Measurements from ENCODE around the gene YWHAH. TPM values are rescaled to one million over a fixed set of nuclear protein-coding genes. Genes with fewer than 3 reads are reported as not detected.

YWHAH gene
- total and polyA plus RNA-seq, 2 experiments from 2014 or later = 80.7 to 135 TPM

DNA sequence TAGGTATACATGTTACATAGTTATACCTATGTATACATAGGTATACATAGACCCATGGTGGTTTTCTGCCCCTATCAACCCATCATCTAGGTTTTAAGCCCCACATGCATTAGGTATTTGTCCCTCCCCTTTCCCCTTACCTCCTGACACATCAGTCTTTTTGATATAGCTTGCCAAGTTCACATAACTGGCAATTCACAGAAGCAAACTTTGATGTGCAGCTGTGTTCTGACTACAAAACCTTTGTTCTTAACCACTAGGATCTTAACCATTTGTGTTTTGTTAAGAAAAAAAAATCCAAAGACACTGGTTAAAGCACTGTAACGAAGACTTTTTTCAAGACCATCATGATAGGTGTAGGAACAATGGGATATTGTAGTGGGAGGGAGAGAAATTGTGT, 55.8 kb downstream of the YWHAH start:
- no peak overlapping the region for H3K4me3 ChIP-seq
- no peaks in the 10 kb centered on the region for H3K79me2 ChIP-seq
- H4K20me1 ChIP-seq (ENCODE audit: insufficient read depth, poor library complexity, severe bottlenecking) = no peaks in the 10 kb centered on the region
- no peaks in the 10 kb centered on the region for H3K9me3 ChIP-seq (ENCODE audit: low read depth)
- DNase-seq (ENCODE audit: low spot score) = no peak
- no peaks in the 10 kb centered on the region for H3K36me3 ChIP-seq (replicated peaks; ENCODE audit: insufficient read depth, low read depth)
- TF ChIP-seq EZH2 (IDR thresholded peaks at IDR 0.05; ENCODE audit: borderline replicate concordance) (no peak), EZH2phosphoT487 (IDR thresholded peaks at IDR 0.05; ENCODE audit: low read depth, severe bottlenecking, unreplicated experiment) (no peak)
- TF ChIP-seq, protein P1, sequence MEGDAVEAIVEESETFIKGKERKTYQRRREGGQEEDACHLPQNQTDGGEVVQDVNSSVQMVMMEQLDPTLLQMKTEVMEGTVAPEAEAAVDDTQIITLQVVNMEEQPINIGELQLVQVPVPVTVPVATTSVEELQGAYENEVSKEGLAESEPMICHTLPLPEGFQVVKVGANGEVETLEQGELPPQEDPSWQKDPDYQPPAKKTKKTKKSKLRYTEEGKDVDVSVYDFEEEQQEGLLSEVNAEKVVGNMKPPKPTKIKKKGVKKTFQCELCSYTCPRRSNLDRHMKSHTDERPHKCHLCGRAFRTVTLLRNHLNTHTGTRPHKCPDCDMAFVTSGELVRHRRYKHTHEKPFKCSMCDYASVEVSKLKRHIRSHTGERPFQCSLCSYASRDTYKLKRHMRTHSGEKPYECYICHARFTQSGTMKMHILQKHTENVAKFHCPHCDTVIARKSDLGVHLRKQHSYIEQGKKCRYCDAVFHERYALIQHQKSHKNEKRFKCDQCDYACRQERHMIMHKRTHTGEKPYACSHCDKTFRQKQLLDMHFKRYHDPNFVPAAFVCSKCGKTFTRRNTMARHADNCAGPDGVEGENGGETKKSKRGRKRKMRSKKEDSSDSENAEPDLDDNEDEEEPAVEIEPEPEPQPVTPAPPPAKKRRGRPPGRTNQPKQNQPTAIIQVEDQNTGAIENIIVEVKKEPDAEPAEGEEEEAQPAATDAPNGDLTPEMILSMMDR (IDR thresholded peaks at IDR 0.05; ENCODE audit: poor library complexity) = no peak
- no peak overlapping the region for H3K27ac ChIP-seq
- H3K4me2 ChIP-seq = no peak overlapping the region
- H3K27me3 ChIP-seq = no peaks in the 10 kb centered on the region
- H3K4me1 ChIP-seq (ENCODE audit: insufficient read depth) = no peaks in the 10 kb centered on the region
- no peak overlapping the region for H2AFZ ChIP-seq
- 86% methylated on average over 1 of the region's 1 CpG for WGBS (ENCODE audit: low lambda C conversion rate, missing lambda C conversion rate)
- no peaks in the 10 kb centered on the region for H3K9me2 ChIP-seq (replicated peaks; ENCODE audit: insufficient read depth)

DNA sequence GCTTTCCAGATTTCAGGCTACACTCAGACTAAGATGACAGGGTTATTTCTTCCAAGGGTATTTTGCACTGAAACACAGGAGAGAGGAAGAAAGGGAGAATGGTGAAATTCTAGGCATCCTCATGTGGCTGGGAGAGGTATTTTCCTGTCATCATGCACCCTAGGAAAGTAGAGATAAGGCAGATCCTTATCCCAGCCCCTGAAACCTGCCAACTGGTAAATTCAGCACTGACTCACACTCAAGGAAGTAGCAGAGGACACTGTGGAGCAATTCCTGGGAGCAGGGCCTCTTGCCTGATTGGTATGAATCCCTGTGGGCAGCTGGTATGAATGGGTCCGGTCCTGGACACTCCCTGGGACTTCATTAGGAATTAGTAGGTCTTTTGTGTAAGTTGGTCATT, 61.1 kb downstream of the YWHAH start:
- H3K27ac ChIP-seq = peak overlapping the region; percentile 84
- no peak overlapping the region for H3K4me3 ChIP-seq
- WGBS (ENCODE audit: low lambda C conversion rate, missing lambda C conversion rate) = 72% methylated on average over 1 of the region's 1 CpG
- peak; percentile 66 for DNase-seq (ENCODE audit: low spot score)
- H3K79me2 ChIP-seq = no peaks in the 10 kb centered on the region
- no peaks in the 10 kb centered on the region for H3K9me3 ChIP-seq (ENCODE audit: low read depth)
- H3K27me3 ChIP-seq = no peaks in the 10 kb centered on the region
- H3K4me1 ChIP-seq (ENCODE audit: insufficient read depth) = no peaks in the 10 kb centered on the region
- H2AFZ ChIP-seq = no peak overlapping the region
- H3K36me3 ChIP-seq (replicated peaks; ENCODE audit: insufficient read depth, low read depth) = no peaks in the 10 kb centered on the region
- H4K20me1 ChIP-seq (ENCODE audit: insufficient read depth, poor library complexity, severe bottlenecking) = no peaks in the 10 kb centered on the region
- H3K4me2 ChIP-seq = no peak overlapping the region
- no peaks in the 10 kb centered on the region for H3K9me2 ChIP-seq (replicated peaks; ENCODE audit: insufficient read depth)
- TF ChIP-seq EZH2phosphoT487 (IDR thresholded peaks at IDR 0.05; ENCODE audit: low read depth, severe bottlenecking, unreplicated experiment) (no peak), EZH2 (IDR thresholded peaks at IDR 0.05; ENCODE audit: borderline replicate concordance) (no peak)
- TF ChIP-seq, protein P1 (IDR thresholded peaks at IDR 0.05; ENCODE audit: poor library complexity) = no peak

Small RNA genes lying within 50 kb of the gene (small RNA-seq; reads per million reads assigned to genes)
- gene RN7SL305P = not detected

Other genes starting within 250 kb of the YWHAH start
- 22.9 and 30.4 TPM in 2 replicates for gene PRR14L, start 194.4 kb upstream of the YWHAH start, total RNA-seq
- 12.6 and 13.2 TPM in 2 replicates for gene PRR14L, start 194.4 kb upstream of the YWHAH start, polyA plus RNA-seq
- 14.5 and 15.9 TPM in 2 replicates for gene DEPDC5, start 190.5 kb upstream of the YWHAH start, total RNA-seq
- 12.9 and 14.7 TPM in 2 replicates for gene DEPDC5, start 190.5 kb upstream of the YWHAH start, polyA plus RNA-seq
- 7.3 and 7.4 TPM in 2 replicates for gene SLC5A1, start 98.7 kb downstream of the YWHAH start, total RNA-seq
- 3.0 and 4.4 TPM in 2 replicates for gene SLC5A1, start 98.7 kb downstream of the YWHAH start, polyA plus RNA-seq
- not detected in 2 replicates for gene C22orf42, start 214.8 kb downstream of the YWHAH start, total RNA-seq
- gene C22orf42, start 214.8 kb downstream of the YWHAH start, polyA plus RNA-seq = not detected in 2 replicates